ENCODE results near the gene CAMK1D.

CAMK1D gene

GRCh38 chr10:12504176-12504575, 154.8 kb downstream of the CAMK1D start:
- TF ChIP-seq GLIS3 (CRISPR knock-in tag; IDR thresholded peaks at IDR 0.05) (no peak), ZFP30 (CRISPR knock-in tag; IDR thresholded peaks at IDR 0.05) (no peak)
- no peak for ATAC-seq

- ATAC-seq: no peak
- TF ChIP-seq ESRRG (CRISPR knock-in tag; IDR thresholded peaks at IDR 0.05): no peak
- no peak for TF ChIP-seq BACH2 (CRISPR knock-in tag; IDR thresholded peaks at IDR 0.05; ENCODE audit: borderline replicate concordance)
- no peak for TF ChIP-seq ARNTL (CRISPR knock-in tag; IDR thresholded peaks at IDR 0.05; ENCODE audit: borderline replicate concordance, low read depth)
- no peak for TF ChIP-seq PATZ1 (CRISPR knock-in tag; IDR thresholded peaks at IDR 0.05; ENCODE audit: borderline replicate concordance)
- TF ChIP-seq ZNF70 (CRISPR knock-in tag; IDR thresholded peaks at IDR 0.05): no peak
- TF ChIP-seq OSR1 (CRISPR knock-in tag; IDR thresholded peaks at IDR 0.05): no peak
- no peak for TF ChIP-seq ZNF8 (CRISPR knock-in tag; IDR thresholded peaks at IDR 0.05)
- TF ChIP-seq CSRNP3 (CRISPR knock-in tag; IDR thresholded peaks at IDR 0.05): no peak
- no peak for TF ChIP-seq ZNF565 (CRISPR knock-in tag; conservative IDR thresholded peaks at IDR 0.05; ENCODE audit: low read depth)
- TF ChIP-seq PPARA (CRISPR knock-in tag; IDR thresholded peaks at IDR 0.05; ENCODE audit: borderline replicate concordance): no peak
- no peak for TF ChIP-seq ISL1 (CRISPR knock-in tag; IDR thresholded peaks at IDR 0.05)
Observed at GRCh38 chr10:12504628-12505027, 155.3 kb downstream of the CAMK1D start.

- TF ChIP-seq RARB (CRISPR knock-in tag; IDR thresholded peaks at IDR 0.05) (no peak), ZNF70 (CRISPR knock-in tag; IDR thresholded peaks at IDR 0.05) (no peak), ZNF8 (CRISPR knock-in tag; IDR thresholded peaks at IDR 0.05) (no peak), CSDC2 (CRISPR knock-in tag; IDR thresholded peaks at IDR 0.05) (no peak), BACH2 (CRISPR knock-in tag; IDR thresholded peaks at IDR 0.05; ENCODE audit: borderline replicate concordance) (no peak), ESRRG (CRISPR knock-in tag; IDR thresholded peaks at IDR 0.05) (no peak), SNAI2 (CRISPR knock-in tag; IDR thresholded peaks at IDR 0.05) (no peak), TOX (CRISPR knock-in tag; IDR thresholded peaks at IDR 0.05; ENCODE audit: borderline replicate concordance) (no peak)
- no peak for ATAC-seq
Observed at GRCh38 chr10:12505683-12506082, 156.3 kb downstream of the CAMK1D start.

- no peak for TF ChIP-seq ESRRG (CRISPR knock-in tag; IDR thresholded peaks at IDR 0.05)
- TF ChIP-seq CSDC2 (CRISPR knock-in tag; IDR thresholded peaks at IDR 0.05): no peak
- no peak for TF ChIP-seq TOX (CRISPR knock-in tag; IDR thresholded peaks at IDR 0.05; ENCODE audit: borderline replicate concordance)
- no peak for TF ChIP-seq ZFP30 (CRISPR knock-in tag; IDR thresholded peaks at IDR 0.05)
- TF ChIP-seq GLIS3 (CRISPR knock-in tag; IDR thresholded peaks at IDR 0.05): no peak
- TF ChIP-seq ISL1 (CRISPR knock-in tag; IDR thresholded peaks at IDR 0.05): no peak
- TF ChIP-seq OSR1 (CRISPR knock-in tag; IDR thresholded peaks at IDR 0.05): no peak
- TF ChIP-seq TSHZ2 (CRISPR knock-in tag; IDR thresholded peaks at IDR 0.05): no peak
- no peak for TF ChIP-seq SNAI2 (CRISPR knock-in tag; IDR thresholded peaks at IDR 0.05)
- no peak for TF ChIP-seq PATZ1 (CRISPR knock-in tag; IDR thresholded peaks at IDR 0.05; ENCODE audit: borderline replicate concordance)
- TF ChIP-seq ZFP3 (CRISPR knock-in tag; IDR thresholded peaks at IDR 0.05): no peak
- no peak for TF ChIP-seq POU6F1 (CRISPR knock-in tag; IDR thresholded peaks at IDR 0.05; ENCODE audit: borderline replicate concordance, low read depth)
- TF ChIP-seq CSRNP3 (CRISPR knock-in tag; IDR thresholded peaks at IDR 0.05): no peak
- TF ChIP-seq ZC3H10 (CRISPR knock-in tag; IDR thresholded peaks at IDR 0.05): no peak
- TF ChIP-seq CREB5 (CRISPR knock-in tag; IDR thresholded peaks at IDR 0.05; ENCODE audit: low read depth): no peak
- TF ChIP-seq TCF4 (CRISPR knock-in tag; IDR thresholded peaks at IDR 0.05; ENCODE audit: borderline replicate concordance): no peak
- no peak for TF ChIP-seq BACH2 (CRISPR knock-in tag; IDR thresholded peaks at IDR 0.05; ENCODE audit: borderline replicate concordance)
- no peak for ATAC-seq
Observed at GRCh38 chr10:12507165-12507850, 158.0 kb downstream of the CAMK1D start.

All from SK-N-SH treated with all-trans-retinoic acid at 6 μM for 48 hours (cell line).